ENCODE results near the gene NUCB2.

Gene NUCB2

DNA sequence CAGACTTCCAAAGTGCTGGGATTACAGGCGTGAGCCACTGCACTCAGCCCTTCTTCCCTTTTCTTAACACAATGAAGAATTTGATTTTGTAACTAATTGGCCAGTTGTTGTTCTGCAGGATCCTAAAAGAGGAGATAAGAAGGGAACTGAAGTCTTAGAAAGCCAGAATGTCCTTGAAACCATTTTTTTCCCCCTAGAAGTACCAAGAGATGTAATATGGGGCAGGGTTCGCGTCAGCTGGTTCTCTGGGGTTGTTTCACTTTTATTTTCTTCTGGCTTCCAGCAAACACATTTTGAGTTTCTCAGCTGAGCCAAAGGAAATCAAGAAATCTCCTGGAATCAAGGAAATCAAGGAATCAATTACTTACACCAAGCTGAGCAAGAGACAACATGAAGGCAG, 7.6 kb upstream of the NUCB2 start:
- no peak for DNase-seq (ENCODE audit: low read depth)

DNA sequence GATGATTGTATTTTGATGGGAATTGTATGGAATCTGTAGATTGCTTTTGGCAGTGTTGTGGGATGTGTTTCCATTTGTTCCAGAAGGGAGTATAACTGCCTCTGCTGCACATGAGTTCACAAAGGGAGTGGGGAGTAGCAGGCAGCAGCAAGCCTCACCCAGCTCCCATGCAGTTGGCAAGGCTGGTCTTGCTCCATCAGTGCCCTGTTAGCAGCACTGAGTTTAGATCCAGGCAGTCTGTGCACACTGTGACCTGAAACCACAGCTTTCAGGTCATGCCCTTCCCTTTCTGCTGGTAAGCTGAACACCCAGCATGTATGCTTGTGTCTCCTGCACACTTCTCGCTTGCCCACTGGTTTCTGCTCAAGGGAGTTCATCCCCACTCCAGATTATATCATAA, 3.7 kb upstream of the NUCB2 start:
- no peak for DNase-seq (ENCODE audit: low read depth)

DNA sequence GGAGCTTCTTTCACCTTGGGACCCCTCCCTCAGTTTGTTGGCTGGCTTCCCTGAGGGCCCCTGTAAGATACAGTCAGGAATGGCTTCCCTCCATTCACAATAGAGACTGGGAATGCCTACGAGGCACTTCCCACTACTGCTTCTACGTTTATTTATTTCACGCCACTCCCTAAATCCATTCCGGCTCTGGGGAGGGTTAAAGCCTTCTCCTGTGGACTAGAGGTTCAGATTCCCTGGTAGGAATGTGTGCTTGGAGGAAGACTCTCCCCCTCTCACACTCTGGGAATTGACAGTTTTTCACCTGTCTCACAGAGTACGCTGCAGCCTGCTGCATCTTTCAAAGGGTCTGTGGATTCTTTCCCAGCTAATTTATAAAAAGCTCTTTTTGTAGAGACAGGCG, 3.3 kb upstream of the NUCB2 start:
- no peak for DNase-seq (ENCODE audit: low read depth)

GRCh38 chr11:17273668-17274282, 2.8 kb upstream of the NUCB2 start:
- DNase-seq (ENCODE audit: low read depth), result no peak

- no peak for DNase-seq (ENCODE audit: low read depth)
Observed at GRCh38 chr11:17275400-17276235, 921 bp upstream of the NUCB2 start.

- DNase-seq (ENCODE audit: low read depth), result no peak
Observed at GRCh38 chr11:17277024-17277584, 565 bp downstream of the NUCB2 start.

- DNase-seq (ENCODE audit: low read depth), result no peak
Observed at GRCh38 chr11:17280494-17281127, 4.1 kb downstream of the NUCB2 start.

DNA sequence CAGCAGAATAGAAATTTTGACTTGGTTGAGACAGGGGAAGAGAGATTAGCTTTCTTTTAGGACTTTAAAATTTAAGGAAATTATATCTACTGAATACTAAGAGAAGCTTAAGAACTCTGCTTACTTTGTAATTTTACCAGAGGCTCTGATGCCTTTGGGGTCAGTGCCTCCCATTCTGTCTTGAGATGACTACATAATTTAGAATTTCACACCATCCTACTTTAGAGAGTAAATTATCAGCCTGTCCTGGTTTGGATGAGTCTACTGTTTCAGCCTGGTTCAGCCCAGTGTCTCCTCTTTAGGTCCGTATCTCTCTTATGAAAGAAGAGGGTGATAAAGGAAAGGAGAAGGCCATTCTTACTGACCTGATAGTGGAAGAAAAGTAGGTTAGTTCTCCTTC, 9.8 kb downstream of the NUCB2 start:
- DNase-seq (ENCODE audit: low read depth), result no peak

GRCh38 chr11:17287058-17287457, 10.5 kb downstream of the NUCB2 start:
- no peak for DNase-seq (ENCODE audit: low read depth)

DNA sequence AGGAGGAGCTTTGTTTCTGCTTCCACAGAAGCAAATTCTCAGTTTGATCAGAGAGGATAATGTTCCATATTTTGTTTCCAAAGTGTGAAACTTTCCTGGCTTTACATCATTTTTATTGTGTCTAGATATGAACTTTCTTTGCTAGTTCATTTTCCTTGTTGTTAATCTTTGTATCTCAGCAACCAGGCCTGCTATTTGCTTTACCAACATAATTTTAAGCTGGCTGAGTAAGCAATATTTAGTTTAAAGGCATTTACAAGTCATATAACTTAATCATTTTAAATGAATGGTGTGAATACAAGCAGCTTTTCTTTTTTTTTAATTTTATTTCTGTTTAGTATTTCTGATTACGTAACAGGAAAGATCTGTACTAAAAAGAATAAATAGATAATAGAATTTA, 15.2 kb downstream of the NUCB2 start:
- DNase-seq (ENCODE audit: low read depth), result no peak

DNA sequence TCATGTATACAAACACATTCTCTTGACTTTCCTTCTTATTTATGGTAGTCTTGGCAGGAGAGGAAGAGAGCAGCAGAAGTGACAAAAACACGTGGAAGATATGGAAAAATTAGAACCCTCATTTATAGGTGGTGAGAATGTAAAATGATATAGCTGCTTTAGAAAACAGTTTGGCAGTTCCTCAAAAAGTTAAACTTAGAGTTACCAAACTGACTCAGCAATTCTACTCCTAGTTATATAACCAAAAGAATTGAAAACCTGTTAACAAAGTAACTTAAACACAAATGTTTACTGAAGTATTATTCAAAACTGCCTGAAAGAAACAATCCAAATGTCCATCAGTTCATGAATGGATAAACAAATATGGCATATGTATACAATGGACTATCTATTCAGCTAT, 16.8 kb downstream of the NUCB2 start:
- DNase-seq (ENCODE audit: low read depth), result no peak

- DNase-seq (ENCODE audit: low read depth), result no peak
Observed at GRCh38 chr11:17294033-17294432, 17.5 kb downstream of the NUCB2 start.

DNA sequence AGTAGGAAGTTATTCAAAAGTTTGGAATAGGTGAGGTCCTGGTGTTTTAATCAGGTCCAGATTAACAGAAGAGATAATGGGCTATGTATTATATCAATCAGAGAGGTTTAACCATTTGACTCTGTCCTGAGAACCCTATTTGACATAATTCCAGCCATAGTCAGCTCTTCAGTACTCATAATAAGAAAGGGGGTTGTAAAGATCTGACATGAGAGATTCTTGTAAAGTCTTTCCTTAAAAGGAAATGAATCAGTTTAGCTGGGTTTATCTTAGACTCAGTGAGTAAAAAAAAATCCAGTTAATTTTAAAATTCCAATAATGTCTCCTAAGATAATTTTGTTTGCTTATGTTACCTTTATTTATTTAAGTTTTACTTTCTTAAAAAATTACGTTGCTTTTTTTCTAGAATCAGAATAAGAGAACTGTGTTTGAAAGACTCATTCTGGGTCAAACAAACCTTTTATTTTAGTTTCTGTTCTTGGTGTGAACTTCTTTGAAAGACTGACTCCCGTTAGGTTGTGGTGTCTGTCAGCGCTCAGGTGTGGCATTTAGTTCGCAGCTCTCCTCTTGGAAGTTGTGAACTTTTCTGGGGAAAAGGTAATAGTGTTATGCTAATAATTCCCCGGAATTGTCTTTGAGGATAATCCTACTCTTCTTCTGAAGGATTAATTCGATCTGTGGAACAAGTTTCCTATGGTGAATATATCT, 20.5 kb downstream of the NUCB2 start:
- no peak for DNase-seq (ENCODE audit: low read depth)

DNA sequence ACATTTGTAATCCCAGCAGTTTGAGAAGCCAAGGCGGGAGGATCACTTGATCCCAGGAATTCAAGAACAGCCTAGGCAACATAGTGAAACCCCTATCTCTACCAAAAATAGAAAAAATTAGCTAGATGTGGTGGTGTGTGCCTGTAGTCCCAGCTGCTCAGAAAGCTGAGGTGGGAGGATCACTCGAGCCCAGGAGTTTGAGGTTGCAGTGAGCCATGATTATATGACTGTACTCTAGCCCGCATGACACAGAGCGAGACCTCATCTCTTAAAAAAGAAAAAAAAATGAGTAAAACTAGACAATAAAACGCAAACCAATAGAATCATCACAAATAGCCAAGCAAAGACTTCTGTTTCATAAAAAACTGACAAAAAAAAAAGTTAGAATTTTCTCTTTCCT, 21.8 kb downstream of the NUCB2 start:
- DNase-seq (ENCODE audit: low read depth), result peak; percentile 12

GRCh38 chr11:17300372-17300771, 23.8 kb downstream of the NUCB2 start:
- no peak for DNase-seq (ENCODE audit: low read depth)

GRCh38 chr11:17313349-17314231, 37.1 kb downstream of the NUCB2 start:
- no peak for DNase-seq (ENCODE audit: low read depth)

DNA sequence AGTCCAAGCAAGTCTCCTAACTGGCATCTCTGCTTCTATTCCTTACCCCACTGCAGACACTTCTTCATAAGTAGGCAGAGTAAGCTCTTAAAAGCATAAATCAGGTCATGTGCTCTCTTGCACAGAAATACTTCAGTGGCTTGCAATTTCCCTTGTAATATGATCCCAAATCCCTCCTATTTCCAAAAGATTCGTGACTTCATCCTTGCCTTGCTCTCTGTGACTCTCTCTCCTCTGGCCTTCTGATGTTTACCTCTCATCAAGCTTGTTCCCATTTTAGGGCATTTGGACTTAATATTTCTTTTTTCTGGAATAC, 37.7 kb downstream of the NUCB2 start:
- DNase-seq (ENCODE audit: low read depth), result no peak

DNA sequence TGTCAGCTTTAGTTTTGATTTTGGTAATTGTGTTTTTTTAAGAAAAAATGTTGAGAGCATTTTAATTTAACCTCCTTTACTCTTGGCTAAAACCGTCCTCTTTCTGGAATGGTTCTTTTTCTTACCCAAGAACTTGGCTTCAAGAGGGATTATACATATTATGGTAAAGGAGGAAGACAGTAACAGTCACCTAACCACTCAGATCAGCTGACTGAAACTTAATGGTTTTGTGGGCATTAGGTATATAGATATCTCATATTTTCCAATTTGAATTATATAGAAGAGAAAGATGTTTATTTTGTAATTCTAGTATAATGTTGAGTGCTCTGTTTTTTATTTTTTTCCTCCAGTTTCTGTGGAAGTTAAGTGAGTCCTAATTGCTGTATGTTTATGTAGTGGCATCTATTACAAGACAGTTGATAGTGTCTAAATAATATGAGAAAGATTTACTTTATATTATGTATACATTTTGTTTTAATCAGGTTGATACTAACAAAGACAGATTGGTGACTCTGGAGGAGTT, 38.4 kb downstream of the NUCB2 start:
- DNase-seq (ENCODE audit: low read depth), result no peak

DNA sequence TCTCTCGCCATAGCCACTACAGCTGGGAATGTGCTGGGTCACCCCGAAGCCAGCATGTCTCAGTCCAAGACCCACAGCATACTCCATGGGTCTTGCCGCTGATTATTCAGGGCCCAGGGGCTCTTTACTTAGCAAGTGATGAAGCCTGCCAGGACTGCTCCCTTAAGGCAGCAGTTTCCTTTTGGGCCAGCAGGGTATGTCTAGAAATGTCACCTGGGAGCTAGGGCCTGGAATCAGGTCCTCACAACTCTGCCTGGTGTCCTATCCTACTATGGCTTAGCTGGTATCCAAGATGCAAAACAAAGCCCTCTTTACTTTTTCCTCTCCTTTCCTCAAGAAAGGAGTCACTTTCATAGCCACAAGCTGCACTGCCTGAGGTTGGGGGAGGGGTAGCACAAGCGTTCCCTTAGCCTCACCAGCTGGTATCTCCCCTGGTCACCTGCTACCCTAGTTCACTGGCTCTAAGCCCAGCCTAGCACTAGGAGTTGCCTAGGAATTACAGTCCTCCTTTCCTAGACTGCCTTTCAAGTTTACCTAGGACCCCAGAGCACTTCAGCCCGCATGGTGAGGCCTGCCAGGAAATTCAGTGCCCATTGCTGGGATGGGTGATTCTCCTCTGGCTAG, 52.4 kb downstream of the NUCB2 start:
- DNase-seq (ENCODE audit: low read depth), result no peak

DNA sequence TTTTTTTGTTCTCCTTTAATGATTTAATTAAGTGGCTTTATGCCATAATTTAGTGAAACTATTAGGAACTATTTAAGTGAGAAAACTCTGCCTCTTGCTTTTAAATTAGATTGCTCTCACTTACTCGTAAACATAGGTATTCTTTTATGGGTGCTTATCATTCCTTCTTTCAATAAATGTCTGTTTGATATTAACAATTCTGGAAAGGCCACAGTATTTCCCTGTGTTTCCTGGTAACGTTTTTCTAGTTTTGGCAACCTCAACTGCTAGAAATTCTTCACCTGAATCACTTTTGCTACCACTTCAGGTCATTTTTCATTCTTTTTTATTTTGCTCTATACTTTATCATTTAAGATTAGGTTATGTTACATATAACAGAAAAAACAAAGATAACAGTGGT, 55.1 kb downstream of the NUCB2 start:
- no peak for DNase-seq (ENCODE audit: low read depth)

Measured in activated T-helper 9 cell treated with anti-CD3 and anti-CD28 coated beads, Interleukin-2, amount 50 U/mL, for 16 hours (primary cell).